Ecto neural progenitor cell (in vitro differentiated cells): ENCODE results near the gene DNAAF1.

Experiments used
- DNase-seq: peaks from one replicate; pipeline ENCODE4 v3.0.0-alpha.2; 2018; ENCODE audit warnings: low spot score

DNAAF1 gene

GRCh38 chr16:84161037-84161436, 15.9 kb downstream of the DNAAF1 start:
- no peak for DNase-seq

- DNase-seq: no peak
Measured at GRCh38 chr16:84161801-84162200, 16.7 kb downstream of the DNAAF1 start.

GRCh38 chr16:84165746-84166145, 20.6 kb downstream of the DNAAF1 start:
- no peak for DNase-seq

GRCh38 chr16:84166796-84167695, 21.9 kb downstream of the DNAAF1 start:
- DNase-seq: no peak

GRCh38 chr16:84169765-84170310, 24.7 kb downstream of the DNAAF1 start:
- peak; percentile 34 for DNase-seq

- DNase-seq: no peak
Measured at GRCh38 chr16:84174396-84174795, 29.3 kb downstream of the DNAAF1 start.

GRCh38 chr16:84175350-84176081, 30.4 kb downstream of the DNAAF1 start:
- DNase-seq: peak; percentile 80

GRCh38 chr16:84176192-84177053, 31.3 kb downstream of the DNAAF1 start:
- peak; percentile 43 for DNase-seq

GRCh38 chr16:84177741-84178073, 32.6 kb downstream of the DNAAF1 start:
- no peak for DNase-seq

- no peak for DNase-seq
Measured at GRCh38 chr16:84178146-84178765, 33.1 kb downstream of the DNAAF1 start.

GRCh38 chr16:84178892-84179611, 33.9 kb downstream of the DNAAF1 start:
- DNase-seq: no peak

GRCh38 chr16:84179612-84180320, 34.7 kb downstream of the DNAAF1 start:
- DNase-seq: no peak

- DNase-seq: no peak
Measured at GRCh38 chr16:84180519-84181140, 35.5 kb downstream of the DNAAF1 start.

GRCh38 chr16:84181144-84181915, 36.2 kb downstream of the DNAAF1 start:
- DNase-seq: no peak

- no peak for DNase-seq
Measured at GRCh38 chr16:84182104-84182503, 37.0 kb downstream of the DNAAF1 start.

- DNase-seq: no peak
Measured at GRCh38 chr16:84182680-84183571, 37.8 kb downstream of the DNAAF1 start.

- no peak for DNase-seq
Measured at GRCh38 chr16:84183572-84183875, 38.4 kb downstream of the DNAAF1 start.

- DNase-seq: no peak
Measured at GRCh38 chr16:84183911-84184591, 38.9 kb downstream of the DNAAF1 start.
